8988T (cell line): ENCODE measurements around the gene NFATC3.

ENCODE experiments used
- DNase-seq: peaks from one replicate; pipeline ENCODE4 v3.0.0; 2011

The NFATC3 gene

GRCh38 chr16:68255712-68256111 lies 170.5 kb downstream of the NFATC3 start:
- DNase-seq: no peak

GRCh38 chr16:68257251-68257905 lies 172.2 kb downstream of the NFATC3 start:
- no peak for DNase-seq

GRCh38 chr16:68257906-68258800 lies 173.0 kb downstream of the NFATC3 start:
- no peak for DNase-seq

- DNase-seq: no peak
Observed at GRCh38 chr16:68259007-68259825, 174.0 kb downstream of the NFATC3 start.

- no peak for DNase-seq
Observed at GRCh38 chr16:68263559-68264127, 178.5 kb downstream of the NFATC3 start.

- peak; percentile 93 for DNase-seq
Observed at GRCh38 chr16:68264128-68265077, 179.2 kb downstream of the NFATC3 start, which contains the start of gene SLC7A6. SLC7A6 (plus strand) TSS chr16:68264526; CDS start chr16:68274727, 10,201 bp downstream.

GRCh38 chr16:68265078-68265920 lies 180.1 kb downstream of the NFATC3 start:
- DNase-seq: peak; percentile 92

GRCh38 chr16:68267612-68268405 lies 182.6 kb downstream of the NFATC3 start:
- no peak for DNase-seq

- DNase-seq: no peak
Observed at GRCh38 chr16:68269793-68270192, 184.6 kb downstream of the NFATC3 start.

GRCh38 chr16:68270353-68270752 lies 185.2 kb downstream of the NFATC3 start:
- DNase-seq: no peak

GRCh38 chr16:68272507-68273209 lies 187.5 kb downstream of the NFATC3 start:
- no peak for DNase-seq

- DNase-seq: no peak
Observed at GRCh38 chr16:68273459-68273858, 188.3 kb downstream of the NFATC3 start.

- no peak for DNase-seq
Observed at GRCh38 chr16:68273896-68274295, 188.7 kb downstream of the NFATC3 start.

- DNase-seq: no peak
Observed at GRCh38 chr16:68274441-68274840, 189.3 kb downstream of the NFATC3 start.

- DNase-seq: no peak
Observed at GRCh38 chr16:68275611-68276191, 190.5 kb downstream of the NFATC3 start.

GRCh38 chr16:68276223-68276622 lies 191.1 kb downstream of the NFATC3 start:
- no peak for DNase-seq
